ENCODE data around the gene PPP2R5E. TPM values are rescaled to one million over a fixed set of nuclear protein-coding genes. Genes with fewer than 3 reads are reported as not detected.

The PPP2R5E gene
- total RNA-seq, 1 donor from 2014 or later, result 44.0 TPM

DNA sequence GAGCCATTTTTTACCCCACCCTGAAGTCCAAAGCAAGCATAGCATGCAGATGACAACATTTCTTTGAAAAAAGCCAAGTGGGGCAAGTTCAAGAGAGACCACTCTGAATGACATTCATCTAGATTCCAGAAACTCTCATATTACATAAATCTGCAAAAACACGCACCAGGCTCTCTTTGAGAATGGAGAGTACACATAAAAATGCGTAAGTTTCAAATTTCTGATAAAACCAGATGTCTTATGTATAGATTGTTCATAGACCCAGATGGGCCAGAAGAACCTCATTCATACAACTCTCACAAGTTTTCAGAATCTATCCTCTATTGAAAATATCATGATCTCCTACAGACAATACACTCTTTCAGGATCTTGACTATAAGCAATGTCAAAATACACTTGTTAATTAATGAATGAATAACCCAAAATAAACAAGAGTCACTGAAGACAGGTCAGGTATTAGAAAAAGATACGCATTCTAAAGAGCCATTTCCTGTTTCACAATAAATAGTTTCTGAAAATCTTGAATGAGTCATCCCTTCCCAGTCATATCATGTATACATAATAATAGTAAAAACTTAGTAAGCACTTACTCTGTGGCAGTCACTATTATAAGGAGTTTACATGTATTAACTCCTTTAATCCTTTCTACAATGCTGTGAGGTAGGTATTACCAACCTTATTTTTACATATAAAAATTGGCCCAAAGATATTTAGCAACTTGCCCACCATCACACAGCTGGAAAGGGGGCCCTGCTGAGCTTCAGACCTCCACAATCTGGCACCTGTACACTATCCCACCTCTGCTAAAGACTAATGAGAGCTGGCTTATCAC lies 72.0 kb downstream of the PPP2R5E start:
- DNase-seq, result no peak

DNA sequence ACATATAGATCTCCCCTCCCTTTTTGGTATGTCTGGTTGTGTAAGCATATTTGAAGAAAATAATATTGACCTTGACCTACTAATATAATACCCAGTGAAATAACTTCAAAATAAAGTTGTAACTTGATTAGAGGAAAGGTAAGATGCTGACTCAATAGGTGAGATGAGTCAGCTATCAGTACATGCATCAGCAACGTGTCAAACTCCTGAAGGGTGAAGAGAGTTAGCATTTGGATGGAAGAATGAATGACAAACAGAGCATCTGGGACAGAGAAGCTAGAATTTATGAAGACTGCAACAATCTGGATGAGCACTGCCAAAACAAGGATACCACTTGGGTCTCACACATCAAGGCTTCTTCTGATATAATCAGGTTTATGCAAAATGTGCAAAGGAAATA lies 74.9 kb downstream of the PPP2R5E start:
- no peak for DNase-seq

DNA sequence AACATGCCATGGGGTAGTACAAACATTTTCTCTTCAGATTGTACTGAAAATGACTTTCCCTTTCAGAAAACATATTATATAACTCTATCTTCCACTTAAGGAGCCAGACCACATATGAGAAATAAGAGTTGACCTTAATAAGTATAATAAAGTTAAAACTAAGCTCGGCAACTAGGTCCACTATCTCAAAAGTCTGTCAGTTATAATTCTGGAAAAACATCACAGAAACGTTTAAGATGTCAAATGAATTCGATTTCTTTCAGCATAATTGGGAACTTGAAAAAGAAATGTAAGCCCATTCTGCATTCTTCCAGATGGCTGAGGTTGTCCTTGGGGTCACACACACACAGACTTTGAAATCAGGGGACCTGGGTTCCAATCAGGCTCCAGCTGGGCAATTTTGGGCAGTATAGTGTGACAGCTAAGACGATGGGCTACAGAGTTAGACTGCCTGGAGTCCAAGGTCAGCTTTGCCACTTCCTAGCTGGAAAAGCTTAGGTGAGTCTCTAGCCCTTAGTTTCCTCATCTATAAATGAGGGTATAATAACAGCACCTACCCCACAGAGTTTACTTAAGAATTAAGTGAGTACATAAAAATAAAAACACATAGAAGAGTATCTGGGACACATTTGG lies 75.6 kb downstream of the PPP2R5E start:
- DNase-seq, result no peak

DNA sequence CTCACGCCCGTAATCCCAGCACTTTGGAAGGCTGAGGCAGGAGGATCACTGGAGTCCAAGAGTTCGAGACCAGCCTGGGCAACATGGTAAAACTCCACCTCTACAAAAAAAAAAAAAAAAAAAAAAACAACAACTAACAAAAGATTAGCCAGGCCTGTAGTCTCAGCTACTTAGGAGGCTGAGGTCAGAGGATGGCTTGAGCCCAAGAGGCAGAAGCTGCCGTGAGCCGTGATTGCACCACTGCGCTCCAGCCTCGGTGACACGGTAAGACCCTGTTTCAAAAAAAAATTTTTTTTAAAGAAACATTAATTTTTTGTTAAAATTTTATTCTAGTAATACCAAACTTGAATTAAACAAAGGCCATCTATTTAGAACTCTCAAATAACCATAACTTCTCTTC lies 77.8 kb downstream of the PPP2R5E start:
- no peak for DNase-seq

DNA sequence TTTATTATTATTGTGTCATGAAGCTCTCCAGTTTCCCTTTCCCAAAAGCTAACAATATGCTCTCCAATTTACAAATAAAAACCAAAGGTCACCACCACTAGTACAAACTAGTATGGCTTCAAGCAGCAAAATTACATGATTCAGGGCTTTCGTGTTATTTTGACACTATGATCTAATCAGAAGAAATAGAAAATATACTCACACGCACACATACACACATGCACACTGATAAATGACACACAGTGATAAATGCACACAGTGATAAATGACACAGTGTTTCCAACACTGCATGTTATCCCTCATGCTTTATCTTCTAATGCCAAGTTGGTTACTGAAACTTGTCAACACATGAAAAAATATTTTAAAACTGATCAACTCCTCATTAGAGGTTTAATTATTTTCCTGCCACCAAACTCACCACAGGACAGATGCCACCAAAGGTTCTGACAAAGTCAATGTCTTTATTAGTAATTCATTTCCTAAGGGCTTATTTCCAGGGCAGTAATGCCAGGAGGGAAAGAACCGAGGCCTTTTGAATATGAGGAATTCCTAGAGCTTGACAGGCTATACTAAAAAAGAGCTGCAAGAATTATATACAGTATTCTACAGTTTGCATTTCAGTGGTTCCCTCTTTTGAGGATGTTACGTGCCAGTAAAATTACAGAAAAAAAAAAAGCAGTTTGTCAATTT lies 82.4 kb downstream of the PPP2R5E start:
- DNase-seq, result no peak

DNA sequence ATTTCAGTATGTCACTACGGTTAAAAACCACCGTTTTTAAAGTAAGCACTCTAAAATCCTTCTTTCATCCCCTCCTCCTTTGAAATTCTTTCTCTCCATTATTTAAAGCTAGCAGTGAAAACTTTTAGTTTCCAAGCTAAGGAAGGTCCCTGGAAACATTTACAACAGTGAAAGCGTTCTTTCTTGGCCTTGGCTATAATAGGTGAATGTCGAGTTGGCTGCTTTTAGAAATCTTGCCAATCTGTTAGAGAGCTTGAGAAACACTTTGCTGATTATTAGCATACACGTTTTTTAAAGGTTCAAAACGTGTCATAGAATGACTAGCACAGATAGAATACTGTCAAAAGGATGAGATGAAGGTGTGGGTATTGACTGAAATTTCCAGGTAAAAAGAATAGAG lies 83.4 kb downstream of the PPP2R5E start:
- DNase-seq, result no peak

DNA sequence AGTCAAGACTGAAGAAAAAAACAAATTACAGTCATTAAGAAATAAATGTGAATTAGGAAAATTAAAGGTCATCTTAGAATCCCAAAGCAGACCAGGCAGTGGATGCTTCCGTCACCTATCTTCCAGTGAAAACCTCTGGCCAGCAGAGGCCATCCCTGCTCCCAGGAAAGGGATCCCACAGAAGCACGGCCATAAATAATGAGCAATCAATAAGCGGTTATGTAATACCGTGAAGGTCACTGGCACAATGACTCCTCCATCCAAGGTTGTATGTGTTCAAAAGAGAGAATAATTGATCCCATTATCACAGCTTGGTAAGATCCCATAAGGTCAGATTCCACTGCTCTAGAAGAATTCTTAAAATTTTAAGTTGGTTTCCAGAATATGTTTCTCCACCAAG lies 85.7 kb downstream of the PPP2R5E start:
- DNase-seq, result no peak

DNA sequence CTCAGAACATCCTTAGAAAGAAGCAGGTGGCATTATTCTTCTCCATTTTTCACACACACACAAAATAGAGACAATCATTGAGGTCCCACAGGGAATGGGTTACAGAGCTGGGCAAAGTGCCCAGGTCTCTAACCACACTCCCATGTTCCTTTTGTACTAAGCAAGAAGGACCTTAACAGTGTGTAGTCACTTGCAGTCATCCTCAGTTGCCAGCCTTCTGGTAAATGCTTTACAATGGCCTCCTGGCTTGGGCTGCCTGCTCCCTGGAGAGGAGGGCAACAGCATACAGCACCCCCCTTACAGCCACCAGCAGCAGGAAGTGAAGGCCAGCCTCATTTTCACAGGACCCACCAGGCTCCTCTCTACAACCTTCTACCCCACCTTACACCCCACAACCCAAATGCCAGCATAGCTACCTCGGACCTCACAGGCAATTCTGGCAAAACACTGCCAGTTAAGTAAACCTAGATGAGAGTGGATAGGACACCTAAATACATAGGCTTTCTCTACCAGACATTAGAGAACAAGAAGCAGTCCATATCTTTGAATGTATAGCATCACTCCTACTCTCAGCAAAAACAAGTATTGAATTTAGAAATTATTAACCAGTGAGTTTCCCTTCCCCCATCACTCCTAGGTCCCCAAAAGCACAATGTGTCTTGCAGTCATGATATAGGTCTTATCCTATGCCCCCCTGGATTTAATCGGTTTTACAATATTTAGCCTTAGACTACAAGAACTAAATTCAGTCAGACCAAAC lies 88.1 kb downstream of the PPP2R5E start:
- DNase-seq, result no peak

DNA sequence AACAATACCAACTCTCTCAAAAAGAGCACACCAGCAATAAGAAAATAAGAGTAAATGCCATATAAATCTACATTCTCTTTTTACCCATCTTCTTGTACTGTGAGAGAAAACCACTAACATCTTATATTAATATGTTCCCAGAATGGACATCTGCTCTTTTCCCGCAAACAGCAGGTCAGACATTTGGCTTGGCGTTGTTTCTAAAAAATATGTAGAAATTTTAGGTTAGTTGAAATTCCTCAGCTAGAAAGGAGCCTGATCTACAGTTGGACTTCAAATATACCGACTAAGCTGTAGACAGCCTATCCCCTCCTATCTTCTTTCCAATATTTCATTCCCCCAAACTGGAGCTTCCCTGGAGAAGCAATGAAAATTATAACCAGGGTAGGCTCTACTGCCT lies 88.7 kb downstream of the PPP2R5E start:
- no peak for DNase-seq

DNA sequence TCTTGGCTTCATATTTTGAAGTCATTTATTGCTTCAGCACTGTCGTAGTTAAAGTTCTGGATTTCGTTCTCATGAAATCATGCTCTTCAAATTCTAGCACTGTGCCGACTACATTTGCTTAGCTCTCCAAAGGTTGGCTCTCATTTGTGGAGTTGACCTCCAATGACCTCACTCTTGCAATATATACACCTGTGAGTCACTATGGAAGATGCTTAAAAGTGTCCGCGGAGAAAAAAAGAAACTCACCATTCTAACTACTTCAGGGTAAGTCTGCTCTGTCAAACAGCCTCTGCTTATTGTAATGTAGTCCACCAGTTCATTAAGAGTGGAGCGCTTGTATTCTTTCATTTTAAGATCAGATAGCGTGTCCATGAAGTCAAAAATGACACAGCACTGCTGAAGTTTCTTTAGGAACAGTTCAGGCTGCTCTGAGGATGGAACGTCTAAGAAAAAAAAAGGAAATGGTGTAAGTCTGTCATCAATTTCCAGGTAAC lies 89.7 kb downstream of the PPP2R5E start:
- no peak for DNase-seq

DNA sequence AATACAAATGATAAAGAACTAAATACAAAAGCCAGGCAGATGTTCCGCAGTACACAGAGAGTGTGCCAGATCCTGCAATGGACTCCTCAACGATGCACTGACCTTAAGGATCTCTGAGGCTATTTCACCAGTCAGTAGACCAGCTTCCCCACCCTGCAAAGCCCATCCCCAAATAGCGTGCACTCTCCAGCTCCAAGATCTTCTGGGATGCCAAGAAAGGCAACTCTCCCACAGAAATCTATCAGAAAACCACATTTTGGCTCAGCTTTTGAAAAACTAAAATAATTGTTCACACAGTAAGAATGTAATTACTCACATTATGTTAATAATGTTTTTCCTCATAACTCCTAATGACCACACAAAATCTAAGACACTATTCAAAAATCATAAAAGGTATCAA lies 90.4 kb downstream of the PPP2R5E start:
- DNase-seq, result no peak

DNA sequence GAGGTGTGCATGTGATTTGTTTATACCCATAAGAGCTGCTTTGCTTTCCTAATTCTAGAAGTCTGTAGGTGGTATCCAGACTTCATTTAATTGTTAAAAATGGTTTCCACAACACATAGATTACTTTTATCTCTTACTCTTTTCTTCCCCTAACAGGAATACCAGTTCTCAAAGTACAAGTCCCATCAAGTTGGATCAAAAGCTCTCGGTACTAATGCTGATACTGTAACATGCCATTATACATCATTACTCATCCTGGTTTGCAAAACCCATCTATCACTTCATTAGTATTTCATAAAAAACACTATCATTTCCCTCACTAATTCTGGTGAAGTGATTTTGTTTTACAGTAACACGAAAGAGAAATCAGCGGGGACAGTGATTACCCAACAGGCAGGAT lies 94.3 kb downstream of the PPP2R5E start:
- DNase-seq, result no peak

DNA sequence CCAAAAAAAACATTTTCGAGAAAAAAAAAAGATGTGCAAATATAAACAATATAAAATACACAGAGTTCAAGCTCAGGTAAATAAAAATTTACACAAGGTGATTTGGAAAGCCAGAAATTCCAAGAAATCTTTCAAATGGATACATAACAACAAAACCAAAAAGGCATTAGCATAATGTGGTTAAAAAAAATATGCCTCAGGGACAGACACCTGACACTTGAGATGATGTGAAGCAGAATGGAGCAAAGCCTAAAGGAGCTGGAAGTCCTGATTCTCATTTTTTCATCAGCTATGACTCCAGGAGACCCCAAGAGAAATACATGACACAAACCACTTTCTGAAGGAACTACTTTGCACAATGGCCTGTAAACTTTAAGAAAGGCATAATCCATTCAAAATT lies 98.6 kb downstream of the PPP2R5E start:
- no peak for DNase-seq

DNA sequence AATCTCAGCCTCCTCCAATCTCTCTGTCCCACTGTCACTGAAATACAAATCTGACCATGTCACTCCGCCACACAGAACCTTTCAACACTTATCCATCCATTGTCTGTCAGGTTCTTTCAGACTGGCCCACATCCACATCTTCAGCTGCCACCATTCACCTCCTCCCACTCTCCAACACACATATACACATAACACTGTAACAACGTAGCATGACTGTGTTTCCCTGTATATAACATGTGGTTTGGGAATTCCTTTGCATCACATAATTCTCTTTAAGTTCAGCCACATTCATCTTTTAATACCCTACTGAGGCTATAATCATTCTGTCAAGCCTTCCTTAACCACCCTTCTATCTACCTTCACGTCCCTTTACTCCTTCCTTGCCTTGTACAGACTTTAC lies 99.2 kb downstream of the PPP2R5E start:
- DNase-seq, result no peak

DNA sequence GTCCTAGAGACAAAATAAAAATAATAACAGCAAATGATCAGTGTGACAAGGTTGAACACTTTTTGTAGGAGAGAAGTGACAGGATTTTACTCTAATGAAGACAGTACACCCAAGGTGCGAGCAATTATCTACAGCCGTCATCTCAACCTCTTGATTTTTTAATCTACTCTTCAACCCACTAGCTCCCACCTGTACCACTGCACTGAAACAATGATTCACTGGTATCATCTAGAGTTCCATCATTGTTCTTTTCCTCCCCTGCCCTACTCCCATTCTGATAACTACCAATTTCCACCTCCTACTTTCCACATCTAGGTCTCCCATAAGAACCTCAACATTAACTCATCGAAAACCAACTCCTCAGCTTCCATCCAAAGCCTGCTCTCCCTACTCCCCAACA lies 99.8 kb downstream of the PPP2R5E start:
- DNase-seq, result no peak

DNA sequence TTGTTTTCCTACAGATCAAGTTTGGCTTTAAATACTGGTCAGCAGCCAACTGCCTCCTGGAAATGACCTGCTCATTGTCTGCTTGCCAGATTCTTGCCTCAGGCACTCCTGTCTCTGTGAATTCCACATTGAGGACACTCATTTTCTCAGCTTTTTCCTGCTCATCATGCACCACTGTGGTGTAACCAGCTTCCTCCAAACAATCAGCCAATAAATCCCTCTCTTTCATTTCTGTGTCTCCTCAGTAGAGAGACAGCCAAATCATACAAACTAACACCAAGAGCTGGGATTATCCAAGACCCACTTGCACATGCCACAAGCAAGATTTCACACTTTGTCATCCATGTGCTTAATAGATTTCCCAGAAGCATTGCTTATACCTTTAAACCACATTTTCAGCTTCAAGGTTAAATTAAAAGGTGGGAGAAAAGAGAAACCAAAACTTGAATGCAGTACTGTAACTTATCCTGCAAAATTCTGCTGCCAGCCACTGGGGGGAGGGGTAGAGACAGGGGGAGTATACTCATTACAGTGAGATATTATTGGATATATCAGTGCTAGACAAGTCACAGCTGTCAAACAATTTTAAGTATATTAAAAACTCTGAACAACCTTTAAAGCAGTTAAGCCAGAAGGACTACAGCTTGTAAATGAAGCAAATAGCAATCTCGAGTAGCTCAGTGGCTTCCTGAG lies 105.0 kb downstream of the PPP2R5E start:
- DNase-seq, result peak; percentile 23

DNA sequence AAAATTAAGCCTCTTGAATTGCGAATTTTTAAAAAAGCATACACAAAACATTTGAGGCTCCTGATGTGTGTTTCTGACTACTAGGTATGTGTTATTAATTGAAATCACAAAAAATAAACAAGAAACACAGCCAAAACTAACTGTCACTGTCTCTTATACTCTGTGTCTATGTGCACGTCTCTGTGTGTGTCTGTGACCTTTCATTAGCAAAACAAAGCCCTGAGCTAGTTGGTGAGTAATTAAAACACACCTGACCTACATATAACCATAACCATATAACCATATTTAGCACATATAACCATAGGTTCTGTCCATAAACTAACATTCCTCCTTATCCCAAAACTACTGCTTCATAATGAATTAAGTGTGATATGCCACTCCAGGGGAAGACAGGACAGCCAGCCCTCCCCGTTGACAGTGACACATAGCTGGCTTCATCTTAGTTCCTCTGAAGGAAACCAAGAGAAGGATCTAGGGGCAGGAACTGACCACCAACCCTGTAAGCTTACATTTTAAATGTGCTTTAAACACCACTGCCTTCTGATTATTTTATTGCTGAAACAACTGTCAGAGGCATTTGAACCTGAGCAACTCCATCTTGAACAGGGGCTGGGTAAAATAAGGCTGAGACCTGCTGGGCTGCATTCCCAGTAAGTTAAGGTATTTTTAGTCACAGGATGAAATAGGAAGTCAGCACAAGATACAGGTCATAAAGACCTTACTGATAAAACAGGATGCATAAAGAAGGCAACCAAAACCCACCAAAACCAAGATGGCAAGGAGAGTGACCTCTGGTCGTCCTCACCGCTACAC lies 106.7 kb downstream of the PPP2R5E start:
- DNase-seq, result no peak

DNA sequence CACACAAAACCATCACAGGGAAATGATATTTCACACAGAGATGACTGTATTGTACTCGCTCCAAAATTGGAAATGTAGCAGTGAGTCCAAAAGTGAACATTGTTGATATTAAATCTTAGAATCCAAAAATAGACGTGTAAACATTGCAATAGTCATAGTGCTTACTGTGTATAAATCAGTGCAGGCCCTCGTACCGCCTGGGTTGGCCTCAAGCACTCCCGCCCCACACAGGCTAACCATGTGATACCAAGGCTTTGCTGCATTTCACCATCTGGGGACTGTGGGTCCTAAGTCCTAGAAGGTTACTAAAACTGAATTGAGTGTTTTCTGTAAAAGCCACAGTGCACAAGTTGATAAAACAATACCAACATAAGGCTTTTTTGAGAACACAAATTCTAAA lies 107.3 kb downstream of the PPP2R5E start:
- DNase-seq, result peak; percentile 14

DNA sequence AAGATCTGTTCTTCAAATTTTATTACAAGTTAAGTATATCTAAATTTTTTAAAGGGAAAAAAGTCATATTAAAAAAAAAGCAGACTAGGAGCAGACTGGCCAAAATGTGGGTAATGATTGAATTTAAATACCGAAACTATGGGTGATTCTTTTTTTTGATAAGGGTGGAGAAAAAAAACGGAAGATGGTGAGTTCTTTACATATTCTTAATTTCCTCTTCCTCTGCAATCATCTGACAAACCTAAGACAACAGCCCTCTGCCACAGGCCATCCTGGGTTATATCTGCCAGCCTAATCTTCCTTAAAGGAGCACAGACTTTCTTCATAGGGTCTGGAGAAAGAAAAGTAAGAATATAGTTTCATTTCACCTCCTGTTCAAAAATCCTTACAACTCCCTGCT lies 108.0 kb downstream of the PPP2R5E start:
- no peak for DNase-seq

DNA sequence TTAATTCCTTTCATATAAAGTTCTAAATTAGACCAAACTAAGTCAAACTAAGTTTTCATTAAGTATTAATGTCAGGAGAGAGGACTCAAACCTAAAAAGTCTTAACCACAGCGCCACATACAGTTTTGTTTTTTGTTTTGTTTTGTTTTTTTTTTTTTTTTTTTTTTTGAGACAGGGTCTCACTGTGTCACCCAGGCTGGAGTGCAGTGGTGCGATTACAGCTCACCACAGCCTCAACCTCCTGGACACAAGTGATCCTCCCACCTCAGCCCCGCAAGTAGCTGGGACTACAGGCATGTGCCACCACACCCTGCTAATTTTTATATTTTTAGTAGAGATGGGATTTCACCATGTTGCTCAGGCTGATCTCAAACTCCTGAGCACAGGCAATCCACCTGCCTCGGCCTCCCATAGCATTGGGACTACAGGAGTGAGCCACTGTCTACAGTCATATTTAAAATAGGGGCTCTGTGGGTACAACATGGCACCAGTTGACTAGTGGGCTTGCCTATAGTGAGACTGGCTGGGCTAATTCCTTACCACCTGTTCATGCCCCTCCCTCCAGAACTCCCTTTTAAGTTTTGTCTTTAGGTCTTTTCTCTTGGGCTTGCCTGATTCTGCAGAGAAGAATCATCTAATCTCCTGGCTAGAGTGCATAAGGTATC lies 110.2 kb downstream of the PPP2R5E start:
- no peak for DNase-seq

DNA sequence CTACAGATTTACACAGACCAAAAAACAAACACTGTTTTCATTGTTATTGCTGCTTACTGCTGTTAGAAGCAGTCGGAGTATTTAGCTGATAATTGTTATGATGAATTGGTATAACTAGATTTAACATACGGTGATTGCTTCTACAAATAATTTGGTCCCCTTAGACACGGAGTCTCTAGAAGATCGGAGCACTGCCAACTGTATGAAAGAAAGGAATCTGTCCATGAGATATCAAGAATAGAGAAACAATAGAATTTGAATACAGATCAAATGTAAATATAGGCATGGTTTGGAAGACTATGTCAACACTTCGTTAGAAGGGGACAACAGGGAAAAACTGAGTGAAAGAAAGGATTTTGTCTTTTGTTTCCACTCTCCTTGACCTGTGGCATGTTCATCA lies 110.9 kb downstream of the PPP2R5E start:
- DNase-seq, result no peak
